Vagina (tissue), 2 donors: ENCODE data around the gene NEB. TPM values are rescaled to one million over a fixed set of nuclear protein-coding genes. Genes with fewer than 3 reads are reported as not detected.

Source experiments
- DNase-seq, 2 donors: peaks; one replicate each; pipeline ENCODE4 v3.0.0-alpha.2; 2017; ENCODE audit errors: extremely low spot score in 2 of 2
- H3K27ac ChIP-seq: fragments of 200-600 bp; sonication (generic); one replicate; pipeline ENCODE4 v1.5.1; 2019
- H3K27me3 ChIP-seq: fragments of 200-600 bp; sonication (generic); one replicate; pipeline ENCODE4 v1.5.1; 2019
- H3K36me3 ChIP-seq, 2 donors: fragments of 200-600 bp; sonication (generic); one replicate each; pipeline ENCODE4 v1.5.1; 2017 to 2019
- H3K4me1 ChIP-seq: fragments of 200-600 bp; sonication (generic); one replicate; pipeline ENCODE4 v1.5.1; 2019
- H3K4me3 ChIP-seq, 2 donors: fragments of 200-600 bp; sonication (generic); 1 replicate in 1 of 2; 2 replicates in 1 of 2; pipeline ENCODE4 v1.5.1; 2016 to 2019
- H3K9me3 ChIP-seq: fragments of 200-600 bp; sonication (generic); one replicate; pipeline ENCODE4 v1.5.1; 2019
- CTCF ChIP-seq, 3 experiments: fragments of 450-650 bp in 2 of 3; fragments of 200-600 bp in 1 of 3; sonication (generic) in 1 of 3; IDR thresholded peaks; one replicate each; pipeline ENCODE4 v1.5.1; 2017 to 2019; ENCODE audit warnings: antibody characterized with exemption in 3 of 3, mild to moderate bottlenecking in 2 of 3, moderate library complexity in 2 of 3
- POLR2A ChIP-seq, 2 donors: fragments of 450-650 bp; IDR thresholded peaks; one replicate each; pipeline ENCODE4 v1.6.1; 2017; ENCODE audit warnings: antibody characterized with exemption in 2 of 2, mild to moderate bottlenecking in 2 of 2, moderate library complexity in 2 of 2
- POLR2AphosphoS5 ChIP-seq, 2 donors: sonication (generic); formaldehyde crosslinking; IDR thresholded peaks; one replicate each; pipeline ENCODE4 v1.9.0; 2017; ENCODE audit warnings: antibody characterized with exemption in 2 of 2, mild to moderate bottlenecking in 2 of 2, low read depth in 1 of 2; ENCODE audit not compliant: insufficient read depth in 1 of 2
- intact Hi-C: fragments of 100-400 bp; cut with DNase I; formaldehyde crosslinking; loops from one replicate; pipeline ENCODE4 v1.15.1; 2023
- total RNA-seq: library from RNA; depleted of rRNA; stranded (reverse); fragments of >200 nt; gene quantifications from one replicate; pipeline ENCODE4 v1.2.3, GENCODE V29; 2016

The NEB gene
- total RNA-seq, 1 donor from 2014 or later = 0.98 TPM

- intact Hi-C loops = no loop called here
- H3K27ac ChIP-seq = no peak overlapping the region
- TF ChIP-seq CTCF (IDR thresholded peaks at IDR 0.05) (no peak), POLR2AphosphoS5 (IDR thresholded peaks at IDR 0.05; ENCODE audit: insufficient read depth in 1 of 2, low read depth in 1 of 2) (no peak), POLR2A (IDR thresholded peaks at IDR 0.05) (no peak)
- no peaks in the 10 kb centered on the region for H3K9me3 ChIP-seq
- no peaks in the 10 kb centered on the region for H3K27me3 ChIP-seq
- no peaks in the 10 kb centered on the region for H3K36me3 ChIP-seq
- no peak overlapping the region for H3K4me3 ChIP-seq
- no peaks in the 10 kb centered on the region for H3K4me1 ChIP-seq
- no peak for DNase-seq
Observed at GRCh38 chr2:151657667-151658076, 76.6 kb downstream of the NEB start.

GRCh38 chr2:151655663-151656398 is 78.4 kb downstream of the NEB start:
- Histone ChIP-seq H3K27ac (no peak overlapping the region), H3K4me1 (no peaks in the 10 kb centered on the region), H3K36me3 (no peaks in the 10 kb centered on the region), H3K9me3 (no peaks in the 10 kb centered on the region), H3K27me3 (no peaks in the 10 kb centered on the region), H3K4me3 (no peak overlapping the region)
- DNase-seq = no peak
- no peak for TF ChIP-seq CTCF (IDR thresholded peaks at IDR 0.05)
- TF ChIP-seq POLR2A (IDR thresholded peaks at IDR 0.05) = no peak
- TF ChIP-seq POLR2AphosphoS5 (IDR thresholded peaks at IDR 0.05; ENCODE audit: insufficient read depth in 1 of 2, low read depth in 1 of 2) = no peak
- intact Hi-C loops = no loop called here

GRCh38 chr2:151654891-151655290 is 79.4 kb downstream of the NEB start:
- no peaks in the 10 kb centered on the region for H3K36me3 ChIP-seq
- H3K27ac ChIP-seq = no peak overlapping the region
- no peaks in the 10 kb centered on the region for H3K9me3 ChIP-seq
- intact Hi-C loops = no loop called here
- no peaks in the 10 kb centered on the region for H3K4me1 ChIP-seq
- no peak for TF ChIP-seq POLR2AphosphoS5 (IDR thresholded peaks at IDR 0.05; ENCODE audit: insufficient read depth in 1 of 2, low read depth in 1 of 2)
- no peak for TF ChIP-seq POLR2A (IDR thresholded peaks at IDR 0.05)
- TF ChIP-seq CTCF (IDR thresholded peaks at IDR 0.05) = no peak
- no peaks in the 10 kb centered on the region for H3K27me3 ChIP-seq
- DNase-seq = no peak
- no peak overlapping the region for H3K4me3 ChIP-seq

GRCh38 chr2:151654085-151654484 is 80.2 kb downstream of the NEB start:
- H3K36me3 ChIP-seq = no peaks in the 10 kb centered on the region
- H3K4me1 ChIP-seq = no peaks in the 10 kb centered on the region
- H3K9me3 ChIP-seq = no peaks in the 10 kb centered on the region
- no peaks in the 10 kb centered on the region for H3K27me3 ChIP-seq
- no peak overlapping the region for H3K27ac ChIP-seq
- intact Hi-C loops = no loop called here
- no peak for DNase-seq
- TF ChIP-seq CTCF (IDR thresholded peaks at IDR 0.05) = no peak
- no peak for TF ChIP-seq POLR2AphosphoS5 (IDR thresholded peaks at IDR 0.05; ENCODE audit: insufficient read depth in 1 of 2, low read depth in 1 of 2)
- TF ChIP-seq POLR2A (IDR thresholded peaks at IDR 0.05) = no peak
- H3K4me3 ChIP-seq = no peak overlapping the region

GRCh38 chr2:151651274-151651673 is 83.0 kb downstream of the NEB start:
- DNase-seq = no peak
- Histone ChIP-seq H3K4me3 (no peak overlapping the region), H3K36me3 (no peaks in the 10 kb centered on the region), H3K27ac (no peak overlapping the region), H3K4me1 (no peaks in the 10 kb centered on the region), H3K9me3 (peaks cover 6% of the 10 kb centered on the region), H3K27me3 (no peaks in the 10 kb centered on the region)
- TF ChIP-seq POLR2A (IDR thresholded peaks at IDR 0.05) = no peak
- TF ChIP-seq POLR2AphosphoS5 (IDR thresholded peaks at IDR 0.05; ENCODE audit: insufficient read depth in 1 of 2, low read depth in 1 of 2) = no peak
- TF ChIP-seq CTCF (IDR thresholded peaks at IDR 0.05) = no peak
- intact Hi-C loops = no loop called here
